HG02943 (cell line): Measurements from ENCODE around the gene TSEN2.
"Not testable (repeated sequence)": the region's sequence is repeated elsewhere in the genome, so short reads cannot be mapped to it uniquely, and the experiment has no call there.

ENCODE experiments used
- ATAC-seq: cut with Tn5 transposase; IDR thresholded peaks from one replicate; pipeline ENCODE4 v1.9.1; 2021; ENCODE audit warnings: mild to moderate bottlenecking, low read depth, moderate library complexity; ENCODE audit not compliant: unreplicated experiment

Gene TSEN2

GRCh38 chr3:12470680-12471079 lies 13.6 kb upstream of the TSEN2 start:
- no peak for ATAC-seq

GRCh38 chr3:12471241-12471640 lies 13.0 kb upstream of the TSEN2 start:
- no peak for ATAC-seq

DNA sequence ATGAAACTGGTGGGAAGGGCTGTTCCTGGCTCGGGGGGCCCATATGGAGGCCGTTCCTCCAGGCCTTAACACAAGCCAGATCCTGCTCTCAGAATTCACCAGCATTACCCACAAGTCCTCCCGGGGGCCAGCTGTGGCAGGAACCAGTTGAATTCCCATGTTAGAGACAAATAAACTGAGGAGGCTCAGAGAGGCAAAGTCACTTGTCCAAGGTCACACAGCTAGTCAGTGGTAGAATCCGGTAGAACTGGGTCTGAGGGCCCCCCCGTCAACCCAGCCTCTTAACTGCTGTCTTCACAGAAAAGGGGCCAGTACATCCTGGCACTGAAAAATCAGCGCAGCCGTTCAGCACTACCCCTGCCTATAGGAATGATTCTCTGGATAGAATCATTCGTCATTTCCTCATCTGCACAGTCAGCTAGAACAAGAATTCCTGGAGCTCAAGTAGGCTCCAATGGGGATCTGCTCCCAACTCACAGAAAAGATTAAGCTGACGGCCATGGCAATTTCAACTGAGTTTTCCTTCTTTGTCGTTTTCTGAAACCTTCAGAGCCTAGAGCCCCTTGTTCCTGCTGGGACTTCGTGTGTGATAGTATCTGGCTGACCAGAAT lies 12.2 kb upstream of the TSEN2 start:
- ATAC-seq, result no peak

- ATAC-seq, result no peak
Measured at GRCh38 chr3:12472796-12473195, 11.5 kb upstream of the TSEN2 start.

GRCh38 chr3:12473511-12473910 lies 10.8 kb upstream of the TSEN2 start:
- no peak for ATAC-seq

DNA sequence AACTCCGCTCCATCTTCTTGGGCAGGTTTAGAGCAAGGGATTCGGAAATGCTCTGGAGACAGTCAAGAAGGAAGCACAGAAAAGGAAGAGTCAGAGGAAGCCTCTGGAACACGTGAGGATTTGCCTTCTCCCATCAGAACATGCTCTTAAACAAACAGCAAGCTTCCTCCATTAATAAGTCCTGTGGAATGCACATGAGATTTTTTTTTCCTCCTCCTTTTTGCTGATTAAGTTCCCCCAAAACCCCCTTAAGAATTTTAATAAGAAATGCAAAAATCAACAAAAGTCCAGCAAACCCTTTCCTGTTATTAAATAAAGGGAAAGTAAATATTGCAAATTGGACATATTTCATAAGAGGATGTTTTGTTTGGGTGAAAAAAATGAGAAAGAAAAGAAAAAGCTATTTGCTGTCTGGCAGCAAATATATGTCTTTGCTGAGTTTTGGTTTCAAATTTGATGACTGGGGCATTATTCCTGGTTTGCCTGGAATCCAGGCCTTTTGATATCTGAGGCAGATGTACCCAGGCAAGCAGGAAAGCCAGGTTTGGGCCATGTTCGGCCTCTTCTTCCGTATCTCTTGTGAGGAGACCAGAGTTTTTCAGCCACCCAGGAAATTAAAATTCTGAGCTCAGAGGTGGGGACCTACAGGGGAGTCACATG lies 7.9 kb upstream of the TSEN2 start:
- no peak for ATAC-seq

GRCh38 chr3:12477256-12477655 lies 7.0 kb upstream of the TSEN2 start:
- no peak for ATAC-seq

- ATAC-seq, result no peak
Measured at GRCh38 chr3:12478326-12478725, 6.0 kb upstream of the TSEN2 start.

- not testable (repeated sequence) for ATAC-seq
Measured at GRCh38 chr3:12479198-12479597, 5.1 kb upstream of the TSEN2 start.

GRCh38 chr3:12479919-12480427 lies 4.3 kb upstream of the TSEN2 start:
- ATAC-seq, result no peak

- ATAC-seq, result no peak
Measured at GRCh38 chr3:12483410-12483809, 870 bp upstream of the TSEN2 start.

DNA sequence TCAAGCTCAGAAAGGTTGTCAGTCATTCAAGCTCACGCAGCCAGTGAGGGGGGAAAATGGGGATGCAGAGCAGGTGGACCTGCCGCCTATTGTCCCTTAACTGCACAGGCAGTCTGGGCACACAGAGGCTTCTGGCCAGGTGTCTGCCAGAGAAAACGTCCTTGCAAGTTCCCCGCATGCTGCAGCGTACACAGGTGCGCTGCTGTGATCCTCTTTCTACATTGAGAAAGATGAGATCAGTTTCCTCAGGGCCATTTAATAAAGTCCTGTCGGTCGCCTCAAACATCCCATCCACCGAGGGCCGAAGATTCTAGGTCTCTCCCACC lies 445 bp upstream of the TSEN2 start:
- no peak for ATAC-seq

DNA sequence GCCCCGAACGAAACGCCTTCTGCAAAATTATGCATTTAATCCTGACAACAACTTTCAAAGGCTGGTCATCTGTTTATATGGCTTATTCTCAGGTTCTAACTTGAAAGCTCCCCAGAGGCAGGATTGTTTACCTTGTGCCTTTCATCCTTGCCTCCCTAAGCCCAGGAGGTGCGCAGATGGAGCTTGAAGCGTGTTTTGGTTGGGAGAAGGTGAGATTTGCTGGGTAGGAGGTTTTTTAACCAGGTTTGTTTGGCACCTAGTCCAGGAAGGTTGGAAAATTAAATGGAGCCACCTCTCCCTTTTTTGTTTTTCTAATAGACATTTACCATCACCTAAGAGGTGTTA lies 675 bp downstream of the TSEN2 start:
- ATAC-seq, result no peak

- ATAC-seq, result no peak
Measured at GRCh38 chr3:12486001-12486400, 1.7 kb downstream of the TSEN2 start.

GRCh38 chr3:12486916-12487315 lies 2.6 kb downstream of the TSEN2 start:
- ATAC-seq, result no peak

DNA sequence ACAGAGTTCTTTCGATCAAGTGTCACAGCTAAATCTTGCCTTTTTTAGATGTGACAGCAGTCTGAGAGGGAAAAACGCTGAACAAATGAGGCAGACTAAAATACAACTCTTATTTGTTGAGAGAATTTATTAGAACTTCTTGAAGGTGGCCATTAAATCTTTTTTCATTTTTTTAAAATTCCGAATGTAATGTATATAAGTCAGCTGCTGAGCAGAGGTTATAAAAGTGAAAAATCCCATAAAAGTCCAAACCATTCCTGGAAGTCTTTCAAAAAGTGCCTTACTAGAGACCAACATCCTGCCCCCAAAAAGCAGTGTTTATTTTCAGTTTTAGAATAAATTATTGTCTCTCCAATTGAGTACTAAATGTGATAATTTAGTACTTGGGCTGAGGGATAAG lies 3.1 kb downstream of the TSEN2 start:
- no peak for ATAC-seq

DNA sequence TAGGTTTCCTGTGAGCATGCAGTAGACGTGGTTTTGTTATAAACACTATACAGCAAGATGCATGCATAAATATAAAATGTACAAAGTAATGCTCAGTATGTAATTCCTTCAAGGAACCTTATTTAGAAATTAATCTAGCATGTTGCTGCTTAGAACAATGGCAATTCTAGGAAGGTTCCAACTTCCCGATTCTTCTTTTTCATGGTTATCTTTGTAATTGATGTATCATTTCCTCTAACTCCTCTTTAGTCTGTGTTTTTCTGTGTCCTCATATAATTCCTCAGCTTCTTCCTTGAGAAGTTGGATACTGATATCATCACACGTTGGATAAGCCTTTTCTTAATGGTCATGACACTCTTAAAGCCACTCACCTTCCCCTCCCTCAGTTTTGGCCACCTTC lies 3.5 kb downstream of the TSEN2 start:
- ATAC-seq, result no peak

DNA sequence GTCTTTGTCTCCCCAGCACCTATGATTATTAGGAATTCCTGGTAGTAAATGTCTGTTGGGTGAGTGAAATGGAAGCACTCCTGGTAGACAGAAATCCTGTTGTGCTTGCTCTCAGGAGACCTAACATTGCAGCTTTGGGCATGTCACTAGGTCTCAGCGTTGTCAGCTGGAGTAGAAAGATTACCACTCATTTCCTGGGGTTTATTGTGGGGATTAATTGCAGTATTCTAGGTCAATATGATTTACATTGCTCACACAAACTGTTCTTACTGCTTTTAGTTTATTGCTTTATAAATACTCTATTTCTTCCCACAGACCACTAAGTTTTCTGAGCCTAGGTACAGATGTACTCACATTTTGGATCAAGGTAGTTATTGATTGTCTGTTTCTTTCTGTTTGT lies 5.1 kb downstream of the TSEN2 start:
- no peak for ATAC-seq

- no peak for ATAC-seq
Measured at GRCh38 chr3:12489832-12490231, 5.6 kb downstream of the TSEN2 start.

DNA sequence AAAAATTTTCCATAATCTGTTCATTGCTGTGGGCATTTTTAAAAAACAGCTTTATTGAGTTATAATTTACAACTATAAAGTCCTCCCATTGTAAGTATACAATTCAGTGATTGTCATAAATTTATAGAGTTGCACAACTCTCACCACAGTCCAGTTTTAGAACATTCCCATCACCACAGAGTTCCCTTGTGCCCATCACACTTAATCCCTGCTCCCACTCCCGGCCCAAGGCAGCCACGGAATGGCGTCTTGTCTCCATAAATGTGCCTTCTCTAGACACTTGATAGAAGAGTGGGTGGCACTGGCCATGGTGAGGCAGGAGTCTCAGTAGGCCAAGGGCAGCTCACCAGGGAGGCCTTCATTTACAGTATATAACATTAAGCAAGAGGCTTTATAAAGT lies 6.3 kb downstream of the TSEN2 start:
- ATAC-seq, result no peak

DNA sequence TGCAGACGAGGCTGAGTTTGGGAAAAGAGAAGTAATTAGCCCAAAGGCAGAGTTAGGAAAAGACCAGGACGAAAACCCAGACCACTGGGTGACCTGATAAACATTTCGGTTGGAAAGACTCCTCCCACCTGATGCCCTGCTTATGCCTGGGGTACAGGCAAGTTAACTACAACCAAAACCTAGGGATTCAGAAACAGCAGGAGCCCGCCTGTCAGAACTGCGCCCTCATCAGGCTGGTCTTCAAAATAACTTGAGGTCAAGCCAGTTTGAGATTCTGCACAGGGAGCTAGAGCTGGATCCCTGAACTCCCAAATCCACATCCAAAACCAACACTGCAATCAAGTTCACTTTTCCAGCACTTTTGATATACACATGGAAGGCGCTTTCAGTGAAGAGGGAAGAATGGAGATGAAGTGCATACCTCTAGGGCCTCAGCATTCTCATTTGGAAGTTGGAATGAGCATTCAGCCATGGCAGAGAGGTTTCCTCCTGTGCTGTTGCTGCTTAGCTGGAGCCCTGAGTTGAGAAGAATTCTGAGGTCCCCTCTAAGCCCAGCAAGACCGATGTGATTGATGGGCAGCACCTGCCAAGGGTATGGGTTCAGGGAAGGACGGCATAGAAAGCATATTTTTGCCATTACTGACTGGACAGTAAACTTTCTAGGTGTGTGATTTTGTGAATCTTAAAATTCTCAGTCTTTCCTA lies 11.6 kb downstream of the TSEN2 start:
- ATAC-seq, result no peak

GRCh38 chr3:12496453-12496761 lies 12.1 kb downstream of the TSEN2 start:
- no peak for ATAC-seq
